ENCODE measurements around the gene ZNFX1.

ZNFX1 gene

DNA sequence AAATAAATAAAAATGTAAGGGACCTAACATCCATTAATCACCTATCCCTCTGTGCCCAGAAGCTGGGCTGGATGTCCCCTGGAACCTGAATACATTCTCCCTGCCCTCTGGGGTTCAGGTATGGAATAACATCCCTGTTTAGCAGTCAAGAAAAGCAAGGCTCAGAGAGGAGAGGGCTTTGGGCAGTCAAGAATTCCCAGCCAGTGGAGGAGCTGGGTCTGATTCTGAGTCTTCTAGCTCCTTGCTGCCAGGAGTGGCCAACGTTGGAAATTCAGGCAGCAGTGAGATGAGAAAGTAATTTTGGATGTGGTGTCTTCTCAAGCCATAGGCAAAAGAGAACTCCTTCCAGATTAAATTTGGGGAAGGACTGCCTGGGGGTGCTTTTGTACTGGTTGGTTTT, 42.6 kb upstream of the ZNFX1 start:
- WGBS (ENCODE audit: extremely low coverage, insufficient coverage, insufficient read length), result no CpG with 5 or more reads among the region's 1 CpG
- no peaks in the 10 kb centered on the region for H3K36me3 ChIP-seq (ENCODE audit: control insufficient read depth in 1 of 2, insufficient read depth in 2 of 2, low read length in 2 of 2)
- H2BK12ac ChIP-seq (ENCODE audit: low read length), result no peak overlapping the region
- no peak overlapping the region for H2BK120ac ChIP-seq (ENCODE audit: insufficient read depth, low read length, poor library complexity)
- H3K9me3 ChIP-seq (ENCODE audit: insufficient read depth, low read depth, low read length), result no peaks in the 10 kb centered on the region
- no peak overlapping the region for H3K4ac ChIP-seq (ENCODE audit: low read depth, low read length)
- H3K4me2 ChIP-seq (ENCODE audit: low read length), result no peak overlapping the region
- peak in 1 of 2 donors; percentile 19 for DNase-seq
- H3K27ac ChIP-seq (ENCODE audit: low read depth, low read length), result no peak overlapping the region
- H2BK5ac ChIP-seq (ENCODE audit: low read depth, low read length, poor library complexity), result no peak overlapping the region
- H2AFZ ChIP-seq (ENCODE audit: insufficient read depth, low read length, poor library complexity), result no peak overlapping the region
- H3K14ac ChIP-seq (ENCODE audit: low read length), result no peak overlapping the region
- H3K4me3 ChIP-seq (ENCODE audit: low read depth, low read length), result no peak overlapping the region
- H3K4me1 ChIP-seq (ENCODE audit: control insufficient read depth in 1 of 2, insufficient read depth in 2 of 2, low read length in 2 of 2), result peaks cover 4 to 7% of the 10 kb centered on the region in 2 experiments
- no peak overlapping the region for H3K23ac ChIP-seq (ENCODE audit: low read length)
- no peak overlapping the region for H3K9ac ChIP-seq (ENCODE audit: low read length)
- peaks cover 25% of the 10 kb centered on the region for H3K27me3 ChIP-seq (ENCODE audit: insufficient read depth, low read length)
- H4K8ac ChIP-seq (ENCODE audit: low read depth, low read length), result no peak overlapping the region
- H3K18ac ChIP-seq (ENCODE audit: low read length), result no peak overlapping the region
- H3K79me2 ChIP-seq (ENCODE audit: control insufficient read depth, insufficient read depth, low read length, poor library complexity), result no peaks in the 10 kb centered on the region
- H4K91ac ChIP-seq (ENCODE audit: low read depth, low read length), result no peak overlapping the region
- no peak overlapping the region for H2AK5ac ChIP-seq (ENCODE audit: low read length)
- no peaks in the 10 kb centered on the region for H3K79me1 ChIP-seq (ENCODE audit: low read length)
- no peak overlapping the region for H4K12ac ChIP-seq (ENCODE audit: low read depth, low read length)

DNA sequence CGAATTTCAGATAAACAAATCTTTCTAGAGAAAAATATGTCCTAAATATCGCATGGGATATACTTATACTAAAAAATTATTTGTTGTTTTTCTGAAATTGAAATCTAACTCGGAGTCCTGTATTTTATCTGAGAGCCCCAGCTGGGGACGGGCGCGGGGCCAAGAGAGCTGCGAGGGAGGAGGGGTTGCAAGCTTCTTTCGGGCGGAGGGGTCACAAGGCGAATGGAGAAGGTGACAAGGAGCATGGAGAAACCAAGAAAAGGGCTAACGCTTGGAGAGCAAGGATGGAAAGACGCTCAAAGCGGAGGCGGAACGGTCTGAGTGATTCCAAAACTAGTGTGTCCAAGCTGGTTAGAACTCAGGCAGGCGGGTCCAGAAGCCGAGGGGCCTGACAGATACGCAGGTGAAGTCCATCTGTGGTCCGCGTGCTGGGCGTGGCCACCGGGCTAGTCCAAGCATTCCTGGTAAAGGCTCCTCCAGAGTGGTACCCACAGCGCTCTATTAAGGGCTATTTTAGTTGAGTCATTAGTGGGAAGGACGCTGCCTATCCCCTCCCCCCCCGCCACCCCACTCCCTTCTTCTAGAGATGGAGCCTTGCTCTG, 41.5 kb upstream of the ZNFX1 start:
- Histone ChIP-seq H3K36me3 (ENCODE audit: control insufficient read depth in 1 of 2, insufficient read depth in 2 of 2, low read length in 2 of 2) (no peaks in the 10 kb centered on the region), H4K12ac (ENCODE audit: low read depth, low read length) (no peak overlapping the region), H4K8ac (ENCODE audit: low read depth, low read length) (no peak overlapping the region), H2BK5ac (ENCODE audit: low read depth, low read length, poor library complexity) (no peak overlapping the region), H3K9me3 (ENCODE audit: insufficient read depth, low read depth, low read length) (no peaks in the 10 kb centered on the region), H3K27me3 (ENCODE audit: insufficient read depth, low read length) (peaks cover 28% of the 10 kb centered on the region), H3K4me2 (ENCODE audit: low read length) (no peak overlapping the region), H2AFZ (ENCODE audit: insufficient read depth, low read length, poor library complexity) (no peak overlapping the region), H3K79me2 (ENCODE audit: control insufficient read depth, insufficient read depth, low read length, poor library complexity) (no peaks in the 10 kb centered on the region), H2BK120ac (ENCODE audit: insufficient read depth, low read length, poor library complexity) (no peak overlapping the region), H2BK12ac (ENCODE audit: low read length) (no peak overlapping the region), H3K79me1 (ENCODE audit: low read length) (no peaks in the 10 kb centered on the region), H3K23ac (ENCODE audit: low read length) (no peak overlapping the region), H4K91ac (ENCODE audit: low read depth, low read length) (no peak overlapping the region), H3K4me3 (ENCODE audit: low read depth, low read length) (no peak overlapping the region), H2AK5ac (ENCODE audit: low read length) (no peak overlapping the region), H3K4ac (ENCODE audit: low read depth, low read length) (no peak overlapping the region), H3K18ac (ENCODE audit: low read length) (no peak overlapping the region), H3K14ac (ENCODE audit: low read length) (no peak overlapping the region), H3K27ac (ENCODE audit: low read depth, low read length) (no peak overlapping the region), H3K4me1 (ENCODE audit: control insufficient read depth in 1 of 2, insufficient read depth in 2 of 2, low read length in 2 of 2) (peaks cover 4 to 7% of the 10 kb centered on the region in 2 experiments), H3K9ac (ENCODE audit: low read length) (no peak overlapping the region)
- DNase-seq, result no peak
- no CpG with 5 or more reads among the region's 25 CpGs for WGBS (ENCODE audit: extremely low coverage, insufficient coverage, insufficient read length)

- H2AK5ac ChIP-seq (ENCODE audit: low read length), result no peak overlapping the region
- no peak overlapping the region for H4K12ac ChIP-seq (ENCODE audit: low read depth, low read length)
- no peak overlapping the region for H2BK5ac ChIP-seq (ENCODE audit: low read depth, low read length, poor library complexity)
- peaks cover 28% of the 10 kb centered on the region for H3K27me3 ChIP-seq (ENCODE audit: insufficient read depth, low read length)
- no peaks in the 10 kb centered on the region for H3K9me3 ChIP-seq (ENCODE audit: insufficient read depth, low read depth, low read length)
- no peak overlapping the region for H3K9ac ChIP-seq (ENCODE audit: low read length)
- no peak overlapping the region for H2AFZ ChIP-seq (ENCODE audit: insufficient read depth, low read length, poor library complexity)
- no peaks in the 10 kb centered on the region for H3K36me3 ChIP-seq (ENCODE audit: control insufficient read depth in 1 of 2, insufficient read depth in 2 of 2, low read length in 2 of 2)
- no peaks in the 10 kb centered on the region for H3K79me2 ChIP-seq (ENCODE audit: control insufficient read depth, insufficient read depth, low read length, poor library complexity)
- H2BK120ac ChIP-seq (ENCODE audit: insufficient read depth, low read length, poor library complexity), result no peak overlapping the region
- H4K91ac ChIP-seq (ENCODE audit: low read depth, low read length), result no peak overlapping the region
- no CpG with 5 or more reads among the region's 70 CpGs for WGBS (ENCODE audit: extremely low coverage, insufficient coverage, insufficient read length)
- H3K4ac ChIP-seq (ENCODE audit: low read depth, low read length), result no peak overlapping the region
- H2BK12ac ChIP-seq (ENCODE audit: low read length), result no peak overlapping the region
- H3K4me1 ChIP-seq (ENCODE audit: control insufficient read depth in 1 of 2, insufficient read depth in 2 of 2, low read length in 2 of 2), result peaks cover 4 to 7% of the 10 kb centered on the region in 2 experiments
- H3K18ac ChIP-seq (ENCODE audit: low read length), result no peak overlapping the region
- H4K8ac ChIP-seq (ENCODE audit: low read depth, low read length), result no peak overlapping the region
- no peak overlapping the region for H3K4me3 ChIP-seq (ENCODE audit: low read depth, low read length)
- no peak overlapping the region for H3K27ac ChIP-seq (ENCODE audit: low read depth, low read length)
- H3K14ac ChIP-seq (ENCODE audit: low read length), result no peak overlapping the region
- no peaks in the 10 kb centered on the region for H3K79me1 ChIP-seq (ENCODE audit: low read length)
- DNase-seq, result no peak
- H3K23ac ChIP-seq (ENCODE audit: low read length), result no peak overlapping the region
- peak overlapping the region; percentile 50 for H3K4me2 ChIP-seq (ENCODE audit: low read length)
Observed at GRCh38 chr20:49318430-49319207, 40.8 kb upstream of the ZNFX1 start.

DNA sequence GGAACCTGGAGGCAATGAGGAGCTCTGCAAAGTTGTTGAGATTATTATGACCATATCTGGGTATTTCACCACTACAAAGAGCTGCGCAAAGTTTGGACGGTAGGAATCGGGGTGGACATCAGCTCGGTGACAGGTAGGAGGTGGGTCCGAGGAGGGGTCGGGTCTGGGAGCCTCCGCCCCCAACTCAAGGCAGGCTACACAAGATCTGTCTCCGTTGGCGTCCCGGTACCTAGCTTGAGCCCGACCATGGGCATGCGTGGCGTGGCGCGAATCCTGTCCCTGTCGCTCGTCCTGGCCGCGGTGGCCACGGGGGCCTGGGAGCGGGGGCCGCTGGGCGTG, 40.2 kb upstream of the ZNFX1 start:
- Histone ChIP-seq H3K18ac (ENCODE audit: low read length) (no peak overlapping the region), H2AFZ (ENCODE audit: insufficient read depth, low read length, poor library complexity) (no peak overlapping the region), H3K23ac (ENCODE audit: low read length) (no peak overlapping the region), H2BK5ac (ENCODE audit: low read depth, low read length, poor library complexity) (no peak overlapping the region), H3K4me2 (ENCODE audit: low read length) (peak overlapping the region; percentile 50), H3K9ac (ENCODE audit: low read length) (no peak overlapping the region), H3K79me1 (ENCODE audit: low read length) (no peaks in the 10 kb centered on the region), H3K27ac (ENCODE audit: low read depth, low read length) (no peak overlapping the region), H2BK12ac (ENCODE audit: low read length) (no peak overlapping the region), H3K4me1 (ENCODE audit: control insufficient read depth in 1 of 2, insufficient read depth in 2 of 2, low read length in 2 of 2) (peaks cover 4 to 7% of the 10 kb centered on the region in 2 experiments), H3K14ac (ENCODE audit: low read length) (no peak overlapping the region), H3K9me3 (ENCODE audit: insufficient read depth, low read depth, low read length) (no peaks in the 10 kb centered on the region), H3K27me3 (ENCODE audit: insufficient read depth, low read length) (peaks cover 28% of the 10 kb centered on the region), H4K12ac (ENCODE audit: low read depth, low read length) (no peak overlapping the region), H4K8ac (ENCODE audit: low read depth, low read length) (no peak overlapping the region), H2AK5ac (ENCODE audit: low read length) (no peak overlapping the region), H2BK120ac (ENCODE audit: insufficient read depth, low read length, poor library complexity) (no peak overlapping the region), H3K79me2 (ENCODE audit: control insufficient read depth, insufficient read depth, low read length, poor library complexity) (no peaks in the 10 kb centered on the region), H3K36me3 (ENCODE audit: control insufficient read depth in 1 of 2, insufficient read depth in 2 of 2, low read length in 2 of 2) (no peaks in the 10 kb centered on the region), H4K91ac (ENCODE audit: low read depth, low read length) (no peak overlapping the region), H3K4me3 (ENCODE audit: low read depth, low read length) (no peak overlapping the region), H3K4ac (ENCODE audit: low read depth, low read length) (no peak overlapping the region)
- WGBS (ENCODE audit: extremely low coverage, insufficient coverage, insufficient read length), result no CpG with 5 or more reads among the region's 23 CpGs
- DNase-seq, result no peak

Data from trophoblast cell (in vitro differentiated cells and primary cell).